B cell (primary cell): ENCODE measurements around the gene ELF4. TPM values are rescaled to one million over a fixed set of nuclear protein-coding genes. Genes with fewer than 3 reads are reported as not detected.

Experiments
- ATAC-seq: fragments of 200-7000 bp; cut with Tn5 transposase; one replicate; pipeline ENCODE4 v1.10.0; 2021; ENCODE audit warnings: low read depth, mild to moderate bottlenecking, moderate number of reproducible peaks, moderate library complexity
- CTCF ChIA-PET: fragments of 350-600 bp; sonication (Branson Sonifier 250); formaldehyde crosslinking; loops from one replicate; lab custom pipeline; 2021; ENCODE audit warnings: antibody characterized with exemption, inconsistent platforms; lab: Charles Lee
- POLR2A ChIA-PET: fragments of 350-600 bp; sonication (Branson Sonifier 250); formaldehyde crosslinking; loops from one replicate; lab custom pipeline; 2021; ENCODE audit warnings: antibody characterized with exemption; lab: Charles Lee
- DNase-seq: peaks from one replicate; pipeline ENCODE4 v3.0.0; 2013
- H2AFZ ChIP-seq: 2 replicates; pipeline ENCODE4 v1.6.1; 2012; ENCODE audit warnings: mild to moderate bottlenecking, low read depth, low read length; ENCODE audit not compliant: insufficient read depth, poor library complexity, severe bottlenecking
- H3K27ac ChIP-seq, 2 donors: 1 replicate in 1 of 2; 2 replicates in 1 of 2; pipeline ENCODE4 v1.5.1; 2012 to 2013; ENCODE audit warnings: low read length in 2 of 2, mild to moderate bottlenecking in 2 of 2, moderate library complexity in 1 of 2
- H3K27me3 ChIP-seq, 4 experiments: fragments of 200-600 bp in 1 of 4; sonication (generic) in 1 of 4; replicated peaks in 1 of 4; 1 replicate in 2 of 4; 2 replicates in 2 of 4; pipeline versions ENCODE4 v1.6.1 to v1.7.0; 2013 to 2016; ENCODE audit warnings: low read length in 3 of 4, mild to moderate bottlenecking in 2 of 4, mixed read lengths in 1 of 4, moderate library complexity in 1 of 4; ENCODE audit not compliant: insufficient read depth in 4 of 4, control insufficient read depth in 3 of 4; ENCODE audit errors: control extremely low read depth in 1 of 4
- H3K36me3 ChIP-seq, 2 experiments: replicated peaks in 1 of 2; 1 replicate in 1 of 2; 2 replicates in 1 of 2; pipeline versions ENCODE4 v1.6.1 to v1.7.1; 2013; ENCODE audit warnings: low read length in 1 of 2; ENCODE audit not compliant: insufficient read depth in 2 of 2, control insufficient read depth in 1 of 2; ENCODE audit errors: control extremely low read depth in 1 of 2, extremely low read depth in 1 of 2
- H3K4me1 ChIP-seq, 2 donors: fragments of 200-600 bp in 1 of 2; sonication (generic) in 1 of 2; 1 replicate in 1 of 2; 2 replicates in 1 of 2; pipeline versions ENCODE4 v1.5.1 to v1.6.1; 2013 to 2017; ENCODE audit warnings: low read length in 2 of 2; ENCODE audit not compliant: control insufficient read depth in 2 of 2, insufficient read depth in 2 of 2
- H3K4me2 ChIP-seq: replicated peaks from 2 replicates; pipeline ENCODE3; 2012; ENCODE audit warnings: mild to moderate bottlenecking, low read depth, low read length; ENCODE audit not compliant: poor library complexity, severe bottlenecking
- H3K4me3 ChIP-seq, 5 experiments: fragments of 200-600 bp in 1 of 5; sonication (generic) in 1 of 5; 1 replicate in 3 of 5; 2 replicates in 2 of 5; pipeline versions ENCODE4 v1.5.1 to v1.7.0; 2011 to 2016; ENCODE audit warnings: low read length in 4 of 5, mild to moderate bottlenecking in 4 of 5, low read depth in 2 of 5, control low read depth in 1 of 5, moderate library complexity in 1 of 5; ENCODE audit not compliant: insufficient read depth in 1 of 5; ENCODE audit errors: control extremely low read depth in 1 of 5, extremely low read depth in 1 of 5
- H3K79me2 ChIP-seq: fragments of 200-600 bp; sonication (generic); one replicate; pipeline ENCODE4 v1.6.0; 2016; ENCODE audit warnings: low read length; ENCODE audit not compliant: control insufficient read depth, insufficient read depth
- H3K9ac ChIP-seq: fragments of 200-600 bp; sonication (generic); 2 replicates; pipeline ENCODE4 v1.6.1; 2017; ENCODE audit warnings: mild to moderate bottlenecking, low read length, moderate library complexity
- H3K9me3 ChIP-seq, 3 donors: one replicate each; pipeline versions ENCODE4 v1.6.1 to v1.7.1; 2013; ENCODE audit warnings: low read length in 2 of 3; ENCODE audit not compliant: control insufficient read depth in 2 of 3, insufficient read depth in 1 of 3; ENCODE audit errors: control extremely low read depth in 1 of 3
- H4K20me1 ChIP-seq: 2 replicates; pipeline ENCODE4 v1.6.0; 2012; ENCODE audit warnings: mild to moderate bottlenecking, low read length; ENCODE audit not compliant: insufficient read depth, control insufficient read depth, poor library complexity, severe bottlenecking
- H3K27ac Mint-ChIP-seq: one replicate; pipeline ENCODE4 v1.8.0; 2021; ENCODE audit warnings: mixed read lengths
- H3K27me3 Mint-ChIP-seq: one replicate; pipeline ENCODE4 v1.8.0; 2021; ENCODE audit warnings: mixed read lengths
- H3K4me1 Mint-ChIP-seq: one replicate; pipeline ENCODE4 v1.8.0; 2021; ENCODE audit warnings: mixed read lengths
- H3K4me3 Mint-ChIP-seq: one replicate; pipeline ENCODE4 v1.8.0; 2021; ENCODE audit warnings: mixed read lengths
- H3K9me3 Mint-ChIP-seq: one replicate; pipeline ENCODE4 v1.8.0; 2022; ENCODE audit warnings: mixed read lengths; ENCODE audit not compliant: insufficient read depth
- CTCF ChIP-seq: fragments of 200-600 bp; IDR thresholded peaks from one replicate; pipeline ENCODE4 v1.8.0; 2022; ENCODE audit warnings: antibody characterized with exemption, mild to moderate bottlenecking
- EZH2 ChIP-seq: IDR thresholded peaks from 2 replicates; pipeline ENCODE4 v1.6.1; 2012; ENCODE audit warnings: borderline replicate concordance, low read depth, mild to moderate bottlenecking, moderate library complexity, low read length; ENCODE audit not compliant: insufficient read depth, poor library complexity, severe bottlenecking
- WGBS: methylation state at CpG from one replicate; pipeline ENCODE4 v1.1.5; 2013; ENCODE audit warnings: missing lambda C conversion rate; ENCODE audit not compliant: insufficient coverage; 5-methylcytosine and 5-hydroxymethylcytosine counted together
- intact Hi-C: fragments of 100-400 bp; cut with micrococcal nuclease; formaldehyde crosslinking; loops from one replicate; pipeline ENCODE4 v1.10.0; 2022
- polyA plus RNA-seq: library from polyadenylated mRNA; depleted of rRNA; stranded (reverse); fragments of >200 nt; gene quantifications from 2 replicates; pipeline ENCODE4 v1.2.3, GENCODE V29; 2012
- total RNA-seq, 2 donors: library from RNA; stranded (reverse); fragments of 120-200 nt in 1 of 2; gene quantifications; 1 replicate in 1 of 2; 2 replicates in 1 of 2; pipeline versions ENCODE4 v1.2.3 to v1.2.4, GENCODE V29; 2013 to 2022

The ELF4 gene
- total and polyA plus RNA-seq, 2 donors (not counting 1 experiment from before 2014, with no cell fraction given) = 24.7 to 26.3 TPM

DNA sequence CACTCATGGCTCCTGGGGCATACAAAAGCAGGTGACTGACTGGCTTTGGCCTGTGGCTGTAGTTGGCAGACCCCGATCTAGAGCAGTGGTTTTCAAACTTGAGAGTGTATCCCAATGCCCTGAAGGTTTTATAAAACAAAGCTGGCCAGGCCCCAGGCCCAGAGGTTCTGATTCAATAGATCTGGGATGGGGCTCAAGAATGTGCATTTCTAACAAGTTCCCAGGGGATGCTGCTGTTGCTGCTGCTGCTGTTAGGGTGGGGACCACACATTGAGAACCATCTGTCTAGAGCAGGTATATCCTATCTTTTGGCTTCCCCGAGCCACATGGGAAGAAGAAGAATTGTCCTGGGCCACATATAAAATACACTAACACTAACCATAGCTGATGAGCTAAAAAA lies 48.0 kb upstream of the ELF4 start:
- H3K9ac ChIP-seq = no peak overlapping the region
- H4K20me1 ChIP-seq = no peaks in the 10 kb centered on the region
- TF ChIP-seq CTCF = no peak
- no peak for TF ChIP-seq EZH2
- Mint-ChIP-seq H3K27ac (no peak overlapping the region), H3K27me3 (no peaks in the 10 kb centered on the region), H3K9me3 (no peaks in the 10 kb centered on the region), H3K4me3 (no peak overlapping the region), H3K4me1 (peaks cover 6% of the 10 kb centered on the region)
- no peaks in the 10 kb centered on the region for H3K9me3 ChIP-seq
- ATAC-seq (no peak), DNase-seq (no peak)
- POLR2A ChIA-PET = no interaction called here
- H3K27me3 ChIP-seq = no peaks in the 10 kb centered on the region
- no peak overlapping the region for H2AFZ ChIP-seq
- peaks cover 6% of the 10 kb centered on the region for H3K79me2 ChIP-seq
- 100% methylated on average over 1 of the region's 2 CpGs for WGBS
- H3K36me3 ChIP-seq = peaks cover 0 to 6% of the 10 kb centered on the region in 2 experiments
- H3K4me3 ChIP-seq = no peak overlapping the region
- CTCF ChIA-PET = no interaction called here
- intact Hi-C loops = no loop called here
- no peaks in the 10 kb centered on the region for H3K4me1 ChIP-seq
- H3K27ac ChIP-seq = no peak overlapping the region
- no peak overlapping the region for H3K4me2 ChIP-seq

GRCh38 chrX:130155564-130155963 lies 45.3 kb upstream of the ELF4 start:
- no CpG with 5 or more reads among the region's 2 CpGs for WGBS
- H3K9ac ChIP-seq = no peak overlapping the region
- no peak overlapping the region for H3K4me2 ChIP-seq
- H3K79me2 ChIP-seq = no peaks in the 10 kb centered on the region
- no peaks in the 10 kb centered on the region for H3K9me3 ChIP-seq
- H3K27me3 ChIP-seq = no peaks in the 10 kb centered on the region
- no peak overlapping the region for H3K4me3 ChIP-seq
- TF ChIP-seq CTCF (no peak), EZH2 (no peak)
- ATAC-seq = no peak
- intact Hi-C loops = no loop called here
- ChIA-PET CTCF (no interaction called here), POLR2A (no interaction called here)
- no peak overlapping the region for H3K27ac Mint-ChIP-seq
- H3K36me3 ChIP-seq = peaks cover 0 to 4% of the 10 kb centered on the region in 2 experiments
- no peaks in the 10 kb centered on the region for H3K9me3 Mint-ChIP-seq
- no peak overlapping the region for H2AFZ ChIP-seq
- H3K4me1 Mint-ChIP-seq = peaks cover 2% of the 10 kb centered on the region
- no peaks in the 10 kb centered on the region for H4K20me1 ChIP-seq
- H3K4me3 Mint-ChIP-seq = no peak overlapping the region
- DNase-seq = no peak
- no peak overlapping the region for H3K27ac ChIP-seq
- H3K27me3 Mint-ChIP-seq = no peaks in the 10 kb centered on the region
- H3K4me1 ChIP-seq = no peaks in the 10 kb centered on the region
